ENCODE measurements around the gene ME2. TPM values are rescaled to one million over a fixed set of nuclear protein-coding genes. Genes with fewer than 3 reads are reported as not detected.

ME2 gene
- total and polyA plus RNA-seq, 2 of the 8 experiments (the other 6 are each of a cell fraction or from before 2014, with no cell fraction given): 54.7 to 66.9 TPM

DNA sequence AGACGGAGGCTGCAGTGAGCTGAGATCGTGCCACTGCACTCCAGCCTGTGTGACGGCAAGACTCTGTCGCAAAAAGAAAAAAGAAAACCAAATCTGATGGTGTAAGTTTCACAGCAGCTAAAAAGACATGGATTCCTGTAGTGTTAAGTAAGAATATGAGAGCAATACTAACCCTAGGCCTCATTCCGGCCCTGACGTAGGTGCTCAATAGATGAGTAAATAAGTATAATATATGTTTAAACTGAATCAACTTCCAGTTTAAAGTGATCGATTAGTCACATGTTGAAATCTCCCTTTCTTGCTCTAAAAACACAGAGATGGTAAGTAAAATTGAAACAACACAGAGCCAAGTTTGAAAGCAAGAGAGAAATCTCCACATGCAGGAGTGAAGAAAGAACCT is 8.0 kb downstream of the ME2 start:
- H3K4ac ChIP-seq (replicated peaks; ENCODE audit: insufficient read length, low read depth, low read length): no peak overlapping the region
- H3K27me3 ChIP-seq (replicated peaks in 1 of 4; ENCODE audit: control insufficient read depth in 3 of 4, extremely low read depth in 1 of 4, insufficient read depth in 3 of 4, low read length in 3 of 4): no peaks in the 10 kb centered on the region
- no peaks in the 10 kb centered on the region for H3K4me1 ChIP-seq (replicated peaks in 1 of 4; ENCODE audit: control insufficient read depth in 3 of 4, insufficient read depth in 4 of 4, low read length in 3 of 4)
- DNase-seq (ENCODE audit: low read depth in 1 of 2, low spot score in 2 of 2): no peak
- no peak overlapping the region; the same call in 1 of the 2 replicates for H4K8ac ChIP-seq (ENCODE audit: extremely low read depth, insufficient read depth, low read length)
- peaks cover 0 to 13% (median 3%) of the 10 kb centered on the region in 4 experiments; a peak in 2 of 8 replicates for H3K36me3 ChIP-seq (ENCODE audit: control insufficient read depth in 2 of 4, insufficient read depth in 4 of 4, low read length in 3 of 4)
- H3K27ac ChIP-seq (ENCODE audit: low read depth, low read length): no peak overlapping the region
- 98% methylated on average over 7 of the region's 7 CpGs; no CpG with 5 or more reads in 1 of the 2 experiments for WGBS, 2 experiments (ENCODE audit: extremely low coverage in 1 of 2, insufficient coverage in 1 of 2, insufficient read length in 1 of 2, insufficient replicate concordance in 2 of 2, low coverage in 1 of 2, low lambda C conversion rate in 2 of 2, missing lambda C conversion rate in 1 of 2)
- H4K20me1 ChIP-seq (replicated peaks in 1 of 2; ENCODE audit: control insufficient read depth in 1 of 2, insufficient read depth in 2 of 2, low read length in 2 of 2): peaks cover 0 to under 1% of the 10 kb centered on the region in 2 experiments
- no peak overlapping the region for H2BK12ac ChIP-seq (ENCODE audit: low read depth, low read length)
- H3K9ac ChIP-seq (replicated peaks in 1 of 4; ENCODE audit: extremely low read depth in 1 of 4, low read depth in 3 of 4, low read length in 3 of 4): no peak overlapping the region
- TF ChIP-seq, protein P1, sequence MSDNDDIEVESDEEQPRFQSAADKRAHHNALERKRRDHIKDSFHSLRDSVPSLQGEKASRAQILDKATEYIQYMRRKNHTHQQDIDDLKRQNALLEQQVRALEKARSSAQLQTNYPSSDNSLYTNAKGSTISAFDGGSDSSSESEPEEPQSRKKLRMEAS (IDR thresholded peaks at IDR 0.05): no peak
- TF ChIP-seq RNF2 (IDR thresholded peaks at IDR 0.05; ENCODE audit: borderline replicate concordance, low read depth, low read length, missing control alignments, poor library complexity, severe bottlenecking) (no peak), NANOG (IDR thresholded peaks at IDR 0.05; ENCODE audit: insufficient read depth, low read depth, low read length, poor library complexity, severe bottlenecking) (no peak), E2F6 (IDR thresholded peaks at IDR 0.05) (no peak), EZH2 (IDR thresholded peaks at IDR 0.05; ENCODE audit: low read depth, low read length, severe bottlenecking) (no peak)
- no peak overlapping the region for H3K4me3 ChIP-seq (ENCODE audit: extremely low read depth in 1 of 4, insufficient read depth in 2 of 4, low read depth in 3 of 4, low read length in 4 of 4)
- CTCF ChIA-PET (ENCODE audit: partially characterized antibody): interaction anchor here (0.9 to 1.1 kb wide), 2 partner anchors 164 to 300 kb away, joined by 3 to 4 read pairs; no protein-coding TSS in a partner anchor
- no peak overlapping the region for H3K23ac ChIP-seq (ENCODE audit: insufficient read length)
- no peaks in the 10 kb centered on the region for H3K23me2 ChIP-seq (ENCODE audit: low read depth, low read length)
- H2BK120ac ChIP-seq (replicated peaks; ENCODE audit: low read depth, low read length): no peak overlapping the region
- peaks cover 7% of the 10 kb centered on the region; the same call in 1 of the 2 replicates for H3K79me1 ChIP-seq (ENCODE audit: low read depth, low read length)
- H3K14ac ChIP-seq (ENCODE audit: insufficient read length): no peak overlapping the region
- POLR2A ChIA-PET (ENCODE audit: partially characterized antibody): interaction anchor here (1.4 kb wide), 1 partner anchor 12 kb away, joined by 3 read pairs; no protein-coding TSS in a partner anchor
- H2BK5ac ChIP-seq (ENCODE audit: low read depth, low read length): no peak overlapping the region
- peaks cover 3 to 7% of the 10 kb centered on the region in 2 experiments; a peak in 3 of 4 replicates for H3K9me3 ChIP-seq (ENCODE audit: insufficient read depth in 2 of 2, low read depth in 1 of 2, low read length in 1 of 2)
- no peak overlapping the region for H3K56ac ChIP-seq (replicated peaks; ENCODE audit: insufficient read length, low read depth, low read length)
- H4K91ac ChIP-seq (replicated peaks; ENCODE audit: insufficient read length, low read length): no peak overlapping the region
- no peak overlapping the region for H2BK20ac ChIP-seq (ENCODE audit: low read length)
- H3K79me2 ChIP-seq (ENCODE audit: control insufficient read depth in 1 of 2, insufficient read depth in 2 of 2, low read length in 2 of 2): peaks cover 4 to 83% of the 10 kb centered on the region in 2 experiments
- H2BK15ac ChIP-seq (ENCODE audit: low read length): no peak overlapping the region
- no peak overlapping the region for H4K5ac ChIP-seq (ENCODE audit: insufficient read length, low read depth, low read length)
- H2AK5ac ChIP-seq (ENCODE audit: low read depth, low read length): no peak overlapping the region
- H3K4me2 ChIP-seq (ENCODE audit: insufficient read depth in 1 of 2, low read depth in 2 of 2, low read length in 2 of 2): no peak overlapping the region
- H2AFZ ChIP-seq (ENCODE audit: low read length): no peak overlapping the region
- FAIRE-seq: no peak
- H3K18ac ChIP-seq (ENCODE audit: extremely low read depth, low read length): no peak overlapping the region

Data from H1 (cell line).